ENCODE results near the gene POU2F3. TPM values are rescaled to one million over a fixed set of nuclear protein-coding genes. Genes with fewer than 3 reads are reported as not detected.

Gene POU2F3
- total and polyA plus RNA-seq, 2 of the 13 experiments (the other 11 are each of a cell fraction or from before 2014, with no cell fraction given), result not detected

GRCh38 chr11:120217941-120218694, 21.8 kb upstream of the POU2F3 start (continued):
- peak; percentile 65 for TF ChIP-seq MAZ (IDR thresholded peaks at IDR 0.05; ENCODE audit: borderline replicate concordance, low read depth, low read length)
- no peak for TF ChIP-seq MAZ (CRISPR knock-in tag; IDR thresholded peaks at IDR 0.05; ENCODE audit: low read depth)
- no peak for TF ChIP-seq ZBTB21 (CRISPR knock-in tag; IDR thresholded peaks at IDR 0.05)
- TF ChIP-seq ZNF256 (CRISPR knock-in tag; conservative IDR thresholded peaks at IDR 0.05), result no peak
- peak; percentile 22; the same call in 1 of the 2 replicates for TF ChIP-seq ZBTB33 (CRISPR knock-in tag; IDR thresholded peaks at IDR 0.05)
- TF ChIP-seq HNF4G (IDR thresholded peaks at IDR 0.05; ENCODE audit: borderline replicate concordance, low read depth, low read length), result peak; percentile 71
- TF ChIP-seq HNF4G (CRISPR knock-in tag; IDR thresholded peaks at IDR 0.05; ENCODE audit: borderline replicate concordance, low read depth), result no peak
- TF ChIP-seq, protein P1, sequence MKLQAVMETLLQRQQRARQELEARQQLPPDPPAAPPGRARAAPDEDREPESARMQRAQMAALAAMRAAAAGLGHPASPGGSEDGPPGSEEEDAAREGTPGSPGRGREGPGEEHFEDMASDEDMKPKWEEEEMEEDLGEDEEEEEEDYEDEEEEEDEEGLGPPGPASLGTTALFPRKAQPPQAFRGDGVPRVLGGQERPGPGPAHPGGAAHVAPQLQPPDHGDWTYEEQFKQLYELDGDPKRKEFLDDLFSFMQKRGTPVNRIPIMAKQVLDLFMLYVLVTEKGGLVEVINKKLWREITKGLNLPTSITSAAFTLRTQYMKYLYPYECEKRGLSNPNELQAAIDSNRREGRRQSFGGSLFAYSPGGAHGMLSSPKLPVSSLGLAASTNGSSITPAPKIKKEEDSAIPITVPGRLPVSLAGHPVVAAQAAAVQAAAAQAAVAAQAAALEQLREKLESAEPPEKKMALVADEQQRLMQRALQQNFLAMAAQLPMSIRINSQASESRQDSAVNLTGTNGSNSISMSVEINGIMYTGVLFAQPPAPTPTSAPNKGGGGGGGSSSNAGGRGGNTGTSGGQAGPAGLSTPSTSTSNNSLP (IDR thresholded peaks at IDR 0.05; ENCODE audit: low read depth, low read length), result no peak
- no peak for TF ChIP-seq SALL2 (CRISPR knock-in tag; IDR thresholded peaks at IDR 0.05)
- TF ChIP-seq, protein P2, sequence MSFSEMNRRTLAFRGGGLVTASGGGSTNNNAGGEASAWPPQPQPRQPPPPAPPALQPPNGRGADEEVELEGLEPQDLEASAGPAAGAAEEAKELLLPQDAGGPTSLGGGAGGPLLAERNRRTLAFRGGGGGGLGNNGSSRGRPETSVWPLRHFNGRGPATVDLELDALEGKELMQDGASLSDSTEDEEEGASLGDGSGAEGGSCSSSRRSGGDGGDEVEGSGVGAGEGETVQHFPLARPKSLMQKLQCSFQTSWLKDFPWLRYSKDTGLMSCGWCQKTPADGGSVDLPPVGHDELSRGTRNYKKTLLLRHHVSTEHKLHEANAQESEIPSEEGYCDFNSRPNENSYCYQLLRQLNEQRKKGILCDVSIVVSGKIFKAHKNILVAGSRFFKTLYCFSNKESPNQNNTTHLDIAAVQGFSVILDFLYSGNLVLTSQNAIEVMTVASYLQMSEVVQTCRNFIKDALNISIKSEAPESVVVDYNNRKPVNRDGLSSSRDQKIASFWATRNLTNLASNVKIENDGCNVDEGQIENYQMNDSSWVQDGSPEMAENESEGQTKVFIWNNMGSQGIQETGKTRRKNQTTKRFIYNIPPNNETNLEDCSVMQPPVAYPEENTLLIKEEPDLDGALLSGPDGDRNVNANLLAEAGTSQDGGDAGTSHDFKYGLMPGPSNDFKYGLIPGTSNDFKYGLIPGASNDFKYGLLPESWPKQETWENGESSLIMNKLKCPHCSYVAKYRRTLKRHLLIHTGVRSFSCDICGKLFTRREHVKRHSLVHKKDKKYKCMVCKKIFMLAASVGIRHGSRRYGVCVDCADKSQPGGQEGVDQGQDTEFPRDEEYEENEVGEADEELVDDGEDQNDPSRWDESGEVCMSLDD (CRISPR knock-in tag; IDR thresholded peaks at IDR 0.05; ENCODE audit: borderline replicate concordance), result 0 out of 2 replicates have a peak, but pooled peaks have one; percentile 11
- no peak for TF ChIP-seq NAIF1 (CRISPR knock-in tag; IDR thresholded peaks at IDR 0.05; ENCODE audit: borderline replicate concordance)
- TF ChIP-seq MTA3 (CRISPR knock-in tag; IDR thresholded peaks at IDR 0.05), result no peak
- no peak; the same call in 1 of the 2 replicates for TF ChIP-seq ZNF614 (CRISPR knock-in tag; IDR thresholded peaks at IDR 0.05; ENCODE audit: borderline replicate concordance)
- TF ChIP-seq ZNF777 (CRISPR knock-in tag; IDR thresholded peaks at IDR 0.05), result no peak; the same call in 1 of the 2 replicates
- TF ChIP-seq ISL2 (CRISPR knock-in tag; IDR thresholded peaks at IDR 0.05), result 0 out of 2 replicates have a peak, but pooled peaks have one; percentile 12
- TF ChIP-seq PPARG (CRISPR knock-in tag; conservative IDR thresholded peaks at IDR 0.05), result no peak
- TF ChIP-seq GATAD2A (CRISPR knock-in tag; IDR thresholded peaks at IDR 0.05), result peak; percentile 52
- TF ChIP-seq TMF1 (CRISPR knock-in tag; IDR thresholded peaks at IDR 0.05; ENCODE audit: low read depth), result no peak
- no peak for TF ChIP-seq POGK (CRISPR knock-in tag; conservative IDR thresholded peaks at IDR 0.05)
- no peak for TF ChIP-seq ZNF232 (CRISPR knock-in tag; IDR thresholded peaks at IDR 0.05; ENCODE audit: borderline replicate concordance)
- peak; percentile 16; the same call in 1 of the 2 replicates for TF ChIP-seq NCOA2 (CRISPR knock-in tag; IDR thresholded peaks at IDR 0.05)
- no peak for TF ChIP-seq REPIN1 (CRISPR knock-in tag; IDR thresholded peaks at IDR 0.05; ENCODE audit: borderline replicate concordance, low read depth)
